ENCODE results near the gene PCID2.
A peak's percentile ranks its signal among the peaks of the same experiment; 100 is the strongest.

Gene PCID2

DNA sequence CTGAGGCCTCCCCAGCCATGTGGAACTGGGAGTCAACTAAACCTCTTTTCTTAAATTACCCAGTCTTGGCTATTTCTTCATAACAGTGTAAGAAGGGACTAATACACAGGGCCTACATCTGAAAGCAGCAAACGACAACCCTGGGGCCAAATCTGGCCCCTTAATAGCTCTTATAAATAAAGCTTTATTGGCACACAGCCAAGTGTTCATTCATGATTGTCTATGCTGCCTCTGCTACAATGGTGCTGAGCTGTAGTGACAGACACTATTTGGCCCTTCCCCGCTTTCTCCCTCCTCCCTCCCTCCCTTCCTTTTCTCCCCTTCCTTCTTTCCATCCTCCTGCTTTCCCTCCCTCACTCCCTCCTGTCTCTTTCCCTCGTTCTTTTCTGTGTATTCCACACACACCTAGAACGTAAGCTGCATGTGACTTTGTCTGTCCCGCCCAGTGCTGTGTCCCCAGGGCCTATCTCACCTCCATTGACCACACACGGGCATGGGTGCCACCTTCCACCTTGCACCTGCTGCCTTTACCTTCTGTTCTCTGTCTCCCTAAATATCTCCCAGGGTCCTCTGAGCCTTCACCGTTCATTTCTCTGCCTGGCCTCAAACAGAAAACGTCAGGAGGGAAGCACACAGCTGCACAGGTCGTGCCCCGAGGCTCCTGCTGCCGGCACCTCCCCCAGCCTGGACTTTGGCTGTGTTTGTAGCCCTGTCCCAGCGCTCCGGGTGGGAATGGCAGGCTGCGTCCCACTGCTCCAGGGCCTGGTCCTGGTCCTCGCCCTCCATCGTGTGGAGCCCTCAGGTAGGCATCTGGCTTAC, 50.3 kb downstream of the PCID2 start, which contains the start of gene PROZ:
PROZ (plus strand) TSS at position 720 of the 819 bp plus-strand sequence; CDS start at position 733, 13 bp downstream.
- Histone ChIP-seq H3K27me3 (replicated peaks; ENCODE audit: control insufficient read depth, insufficient read depth, low read length, poor library complexity, severe bottlenecking) (no peaks in the 10 kb centered on the region), H3K9me3 (ENCODE audit: control insufficient read depth, low read length) (no peaks in the 10 kb centered on the region), H3K4me3 (ENCODE audit: insufficient read depth, low read depth, low read length, poor library complexity, severe bottlenecking) (no peak within 1 kb of the TSS), H3K36me3 (ENCODE audit: control insufficient read depth, insufficient read depth, low read length) (no peaks in the 10 kb centered on the region), H3K27ac (ENCODE audit: insufficient read depth, low read length, poor library complexity, severe bottlenecking) (no peak within 1 kb of the TSS), H3K4me1 (ENCODE audit: control insufficient read depth, insufficient read depth, low read length, poor library complexity, severe bottlenecking) (peaks cover 19% of the 10 kb centered on the region)
- DNase-seq: no peak

- no peak for DNase-seq
- H3K27me3 ChIP-seq (replicated peaks; ENCODE audit: control insufficient read depth, insufficient read depth, low read length, poor library complexity, severe bottlenecking): no peaks in the 10 kb centered on the region
- H3K36me3 ChIP-seq (ENCODE audit: control insufficient read depth, insufficient read depth, low read length): no peaks in the 10 kb centered on the region
- H3K4me3 ChIP-seq (ENCODE audit: insufficient read depth, low read depth, low read length, poor library complexity, severe bottlenecking): no peak overlapping the region
- no peak overlapping the region for H3K27ac ChIP-seq (ENCODE audit: insufficient read depth, low read length, poor library complexity, severe bottlenecking)
- H3K4me1 ChIP-seq (ENCODE audit: control insufficient read depth, insufficient read depth, low read length, poor library complexity, severe bottlenecking): peaks cover 27% of the 10 kb centered on the region
- H3K9me3 ChIP-seq (ENCODE audit: control insufficient read depth, low read length): no peaks in the 10 kb centered on the region
These were observed 51.1 kb downstream of the PCID2 start for GRCh38 chr13:113157206-113157928.

GRCh38 chr13:113155982-113156655, 52.4 kb downstream of the PCID2 start:
- H3K27ac ChIP-seq (ENCODE audit: insufficient read depth, low read length, poor library complexity, severe bottlenecking): no peak overlapping the region
- H3K4me3 ChIP-seq (ENCODE audit: insufficient read depth, low read depth, low read length, poor library complexity, severe bottlenecking): no peak overlapping the region
- H3K36me3 ChIP-seq (ENCODE audit: control insufficient read depth, insufficient read depth, low read length): no peaks in the 10 kb centered on the region
- H3K9me3 ChIP-seq (ENCODE audit: control insufficient read depth, low read length): no peaks in the 10 kb centered on the region
- H3K4me1 ChIP-seq (ENCODE audit: control insufficient read depth, insufficient read depth, low read length, poor library complexity, severe bottlenecking): peaks cover 27% of the 10 kb centered on the region
- H3K27me3 ChIP-seq (replicated peaks; ENCODE audit: control insufficient read depth, insufficient read depth, low read length, poor library complexity, severe bottlenecking): no peaks in the 10 kb centered on the region
- no peak for DNase-seq

DNA sequence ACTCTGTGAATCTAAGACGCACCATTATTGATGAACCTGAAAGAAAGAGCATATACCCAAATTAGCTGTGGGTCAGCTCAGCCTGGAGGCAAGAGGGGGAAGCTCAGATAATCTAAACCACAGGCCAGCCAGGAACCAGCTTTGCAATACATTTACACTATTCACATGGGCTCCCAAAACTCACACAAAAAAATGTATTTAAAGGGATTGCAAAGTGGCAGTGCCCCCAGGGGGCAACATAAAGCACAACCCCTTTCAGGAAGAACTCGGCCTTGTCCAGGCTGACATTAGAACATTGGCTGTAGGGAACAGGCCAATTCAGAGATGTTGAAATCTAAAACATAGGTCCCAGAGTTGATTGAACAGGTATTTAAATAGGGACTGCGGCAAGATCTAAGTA, 53.3 kb downstream of the PCID2 start:
- H3K4me1 ChIP-seq (ENCODE audit: control insufficient read depth, insufficient read depth, low read length, poor library complexity, severe bottlenecking): peaks cover 22% of the 10 kb centered on the region
- no peaks in the 10 kb centered on the region for H3K36me3 ChIP-seq (ENCODE audit: control insufficient read depth, insufficient read depth, low read length)
- H3K27ac ChIP-seq (ENCODE audit: insufficient read depth, low read length, poor library complexity, severe bottlenecking): no peak overlapping the region
- H3K9me3 ChIP-seq (ENCODE audit: control insufficient read depth, low read length): no peaks in the 10 kb centered on the region
- no peaks in the 10 kb centered on the region for H3K27me3 ChIP-seq (replicated peaks; ENCODE audit: control insufficient read depth, insufficient read depth, low read length, poor library complexity, severe bottlenecking)
- DNase-seq: no peak
- H3K4me3 ChIP-seq (ENCODE audit: insufficient read depth, low read depth, low read length, poor library complexity, severe bottlenecking): no peak overlapping the region

DNA sequence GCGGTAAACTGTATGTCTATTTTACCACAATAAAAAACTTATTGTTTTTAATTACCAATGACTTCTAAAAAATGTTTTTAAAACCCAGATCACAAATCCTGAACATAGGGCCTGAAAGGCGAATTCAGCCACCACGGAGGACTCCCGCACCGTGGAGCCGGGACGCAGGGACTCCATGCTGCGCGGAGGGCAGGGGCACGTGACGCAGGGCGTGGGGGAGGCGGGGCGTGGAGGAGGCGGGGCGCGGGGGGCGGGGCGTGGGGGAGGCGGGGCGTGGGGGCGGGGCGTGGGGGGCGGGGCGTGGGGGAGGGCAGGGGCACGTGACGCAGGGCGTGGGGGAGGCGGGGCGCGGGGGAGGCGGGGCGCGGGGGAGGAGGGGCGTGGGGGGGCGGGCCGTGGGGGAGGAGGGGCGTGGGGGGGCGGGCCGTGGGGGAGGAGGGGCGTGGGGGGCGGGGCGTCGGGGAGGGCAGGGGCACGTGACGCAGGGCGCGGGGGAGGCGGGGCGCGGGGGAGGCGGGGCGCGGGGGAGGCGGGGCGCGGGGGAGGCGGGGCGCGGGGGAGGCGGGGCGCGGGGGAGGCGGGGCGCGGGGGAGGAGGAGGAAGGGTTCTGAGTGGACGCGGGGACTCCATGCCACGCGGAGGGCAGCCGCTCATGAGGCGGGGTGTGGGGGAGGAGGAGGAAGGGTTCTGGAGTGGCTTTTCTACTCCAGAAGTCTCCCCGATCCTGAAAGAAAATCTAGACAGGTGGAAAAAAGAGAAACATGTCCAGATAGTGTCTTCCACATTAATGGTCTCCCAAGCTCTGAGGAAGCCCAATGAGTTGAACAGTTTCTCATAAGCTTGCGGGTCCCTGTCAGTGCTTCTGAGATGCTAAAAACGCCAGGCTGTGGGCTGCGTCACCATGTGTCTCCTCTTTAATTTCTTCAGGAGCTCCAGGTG, 54.4 kb downstream of the PCID2 start:
- peaks cover 22% of the 10 kb centered on the region for H3K4me1 ChIP-seq (ENCODE audit: control insufficient read depth, insufficient read depth, low read length, poor library complexity, severe bottlenecking)
- peak overlapping the region; percentile 59 for H3K4me3 ChIP-seq (ENCODE audit: insufficient read depth, low read depth, low read length, poor library complexity, severe bottlenecking)
- H3K36me3 ChIP-seq (ENCODE audit: control insufficient read depth, insufficient read depth, low read length): no peaks in the 10 kb centered on the region
- peak; percentile 52 to 73 (median 66) for DNase-seq
- no peaks in the 10 kb centered on the region for H3K27me3 ChIP-seq (replicated peaks; ENCODE audit: control insufficient read depth, insufficient read depth, low read length, poor library complexity, severe bottlenecking)
- H3K27ac ChIP-seq (ENCODE audit: insufficient read depth, low read length, poor library complexity, severe bottlenecking): peak overlapping the region; percentile 40
- no peaks in the 10 kb centered on the region for H3K9me3 ChIP-seq (ENCODE audit: control insufficient read depth, low read length)

DNA sequence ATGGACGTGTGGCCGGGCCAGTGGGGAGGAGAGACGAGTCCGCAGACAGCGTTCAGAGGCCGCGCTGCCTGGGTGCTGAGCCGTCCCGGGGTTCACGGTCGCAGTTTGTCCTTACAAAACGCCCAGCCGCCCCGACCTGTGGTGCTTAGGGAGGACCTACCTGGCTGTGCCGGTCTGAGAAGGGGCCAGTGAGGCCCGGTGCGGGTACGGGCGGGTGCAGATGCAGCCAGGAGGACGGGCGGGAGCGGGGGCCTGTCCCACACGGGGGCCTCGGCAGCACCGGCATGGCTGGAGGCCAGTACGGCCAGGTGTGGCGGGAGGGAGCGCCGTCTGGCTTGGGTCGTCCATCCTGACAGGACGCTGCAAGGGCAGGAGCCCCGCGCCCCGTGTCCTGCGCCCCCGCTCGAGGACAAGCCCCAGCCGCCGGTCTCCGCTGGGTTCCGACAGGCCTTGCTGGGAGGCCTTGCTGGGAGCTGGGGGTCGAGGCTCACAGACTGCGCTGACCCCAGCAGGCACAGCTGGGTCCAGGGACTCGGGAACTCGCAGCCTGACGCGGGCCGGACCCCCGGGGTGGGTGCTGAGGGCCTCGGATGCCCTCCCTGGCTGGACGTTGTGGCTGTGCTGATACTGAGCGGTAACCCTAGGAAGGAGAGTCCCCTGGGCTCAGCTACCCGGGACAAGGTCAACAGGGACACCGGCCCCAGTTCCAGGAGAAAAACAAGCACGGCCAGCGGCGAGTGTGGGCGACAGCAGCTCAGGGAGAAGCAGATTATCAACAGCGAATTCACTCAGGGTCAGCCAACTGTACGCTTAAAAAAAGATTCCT, 55.3 kb downstream of the PCID2 start:
- H3K36me3 ChIP-seq (ENCODE audit: control insufficient read depth, insufficient read depth, low read length): no peaks in the 10 kb centered on the region
- H3K9me3 ChIP-seq (ENCODE audit: control insufficient read depth, low read length): no peaks in the 10 kb centered on the region
- no peak overlapping the region for H3K27ac ChIP-seq (ENCODE audit: insufficient read depth, low read length, poor library complexity, severe bottlenecking)
- H3K4me1 ChIP-seq (ENCODE audit: control insufficient read depth, insufficient read depth, low read length, poor library complexity, severe bottlenecking): peaks cover 22% of the 10 kb centered on the region
- DNase-seq: no peak
- H3K27me3 ChIP-seq (replicated peaks; ENCODE audit: control insufficient read depth, insufficient read depth, low read length, poor library complexity, severe bottlenecking): no peaks in the 10 kb centered on the region
- H3K4me3 ChIP-seq (ENCODE audit: insufficient read depth, low read depth, low read length, poor library complexity, severe bottlenecking): peak overlapping the region; percentile 59

DNA sequence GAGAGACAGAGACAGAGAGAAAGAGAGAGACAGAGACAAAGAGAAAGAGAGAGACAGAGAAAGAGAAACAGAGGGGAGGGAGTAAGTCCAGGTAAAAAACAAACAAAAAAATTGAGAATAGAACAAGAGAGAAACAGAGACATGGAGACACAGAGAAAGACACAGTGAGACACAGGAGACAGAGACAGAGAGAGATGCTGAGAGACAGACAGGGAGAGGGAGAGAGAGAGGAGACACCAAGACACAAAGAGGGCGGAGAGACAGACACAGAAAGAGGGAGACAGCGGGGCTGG, 55.8 kb downstream of the PCID2 start:
- no peaks in the 10 kb centered on the region for H3K36me3 ChIP-seq (ENCODE audit: control insufficient read depth, insufficient read depth, low read length)
- H3K9me3 ChIP-seq (ENCODE audit: control insufficient read depth, low read length): no peaks in the 10 kb centered on the region
- peak overlapping the region; percentile 59 for H3K4me3 ChIP-seq (ENCODE audit: insufficient read depth, low read depth, low read length, poor library complexity, severe bottlenecking)
- no peaks in the 10 kb centered on the region for H3K27me3 ChIP-seq (replicated peaks; ENCODE audit: control insufficient read depth, insufficient read depth, low read length, poor library complexity, severe bottlenecking)
- no peak for DNase-seq
- peaks cover 22% of the 10 kb centered on the region for H3K4me1 ChIP-seq (ENCODE audit: control insufficient read depth, insufficient read depth, low read length, poor library complexity, severe bottlenecking)
- no peak overlapping the region for H3K27ac ChIP-seq (ENCODE audit: insufficient read depth, low read length, poor library complexity, severe bottlenecking)

DNA sequence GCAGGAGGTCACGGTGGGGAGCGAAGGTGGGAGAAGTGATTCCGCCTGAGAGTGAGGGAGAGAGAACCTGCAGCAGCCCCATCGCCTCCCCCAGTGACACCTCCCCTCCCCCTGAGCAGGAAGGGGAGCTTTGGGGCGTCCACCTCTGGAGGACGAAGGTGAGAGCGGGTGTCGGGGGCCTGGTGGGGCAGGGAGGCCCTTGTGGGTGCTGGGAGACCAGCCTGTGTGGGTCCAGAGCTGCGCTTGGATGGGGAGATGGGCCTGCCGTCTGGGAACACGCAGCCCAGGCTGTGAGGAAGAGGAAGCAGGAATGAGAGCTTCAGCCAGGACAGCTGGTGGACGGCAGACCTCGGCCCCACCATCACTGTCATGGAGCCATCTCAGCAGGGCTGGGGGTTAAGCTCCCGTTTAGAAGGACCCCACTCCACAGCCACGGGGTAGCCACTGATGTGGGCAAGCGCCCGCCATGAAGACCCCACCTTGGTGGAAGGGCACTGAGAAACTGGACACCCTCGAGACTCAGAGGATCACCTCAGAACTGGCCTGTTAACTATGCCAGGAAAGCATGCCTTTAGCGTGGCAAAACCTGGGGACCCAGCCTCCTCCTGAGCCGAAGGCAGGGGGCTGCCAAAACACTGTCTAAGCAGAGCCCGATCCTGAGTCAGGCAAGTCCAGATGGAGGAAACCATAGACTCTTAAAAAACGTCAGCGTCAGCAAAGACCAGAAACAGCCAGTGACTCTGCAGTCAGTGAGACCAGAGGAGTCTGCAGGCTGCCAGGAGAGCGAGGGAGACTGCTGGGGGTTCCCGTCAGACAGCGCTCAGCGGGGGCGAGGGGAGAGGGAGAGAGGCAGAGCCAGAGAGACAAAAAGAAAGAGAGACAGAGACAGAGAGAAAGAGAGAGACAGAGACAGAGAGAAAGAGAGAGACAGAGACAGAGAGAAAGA, 56.5 kb downstream of the PCID2 start:
- H3K4me3 ChIP-seq (ENCODE audit: insufficient read depth, low read depth, low read length, poor library complexity, severe bottlenecking): no peak overlapping the region
- H3K4me1 ChIP-seq (ENCODE audit: control insufficient read depth, insufficient read depth, low read length, poor library complexity, severe bottlenecking): peaks cover 22% of the 10 kb centered on the region
- no peaks in the 10 kb centered on the region for H3K27me3 ChIP-seq (replicated peaks; ENCODE audit: control insufficient read depth, insufficient read depth, low read length, poor library complexity, severe bottlenecking)
- H3K9me3 ChIP-seq (ENCODE audit: control insufficient read depth, low read length): no peaks in the 10 kb centered on the region
- H3K36me3 ChIP-seq (ENCODE audit: control insufficient read depth, insufficient read depth, low read length): no peaks in the 10 kb centered on the region
- no peak for DNase-seq
- H3K27ac ChIP-seq (ENCODE audit: insufficient read depth, low read length, poor library complexity, severe bottlenecking): no peak overlapping the region
